Stomach smooth muscle (tissue), 2 donors: Measurements from ENCODE around the gene PNMA8A.

Source experiments
- H3K27ac ChIP-seq: one replicate; pipeline ENCODE4 v1.7.0; 2013; ENCODE audit warnings: mild to moderate bottlenecking, low read length, inconsistent platforms
- H3K27me3 ChIP-seq, 2 donors: one replicate each; pipeline ENCODE4 v1.7.0; 2013; ENCODE audit warnings: low read length in 2 of 2; ENCODE audit not compliant: insufficient read depth in 2 of 2, control insufficient read depth in 1 of 2
- H3K36me3 ChIP-seq, 2 donors: one replicate each; pipeline ENCODE4 v1.7.0; 2013; ENCODE audit warnings: low read length in 2 of 2; ENCODE audit not compliant: control insufficient read depth in 2 of 2, insufficient read depth in 2 of 2
- H3K4me1 ChIP-seq: one replicate; pipeline ENCODE4 v1.7.0; 2013; ENCODE audit warnings: low read length; ENCODE audit not compliant: control insufficient read depth, insufficient read depth
- H3K4me3 ChIP-seq, 2 donors: one replicate each; pipeline ENCODE4 v1.7.0; 2013; ENCODE audit warnings: low read length in 2 of 2
- H3K9ac ChIP-seq, 2 donors: one replicate each; pipeline ENCODE4 v1.7.0; 2013; ENCODE audit warnings: low read length in 2 of 2, mild to moderate bottlenecking in 1 of 2
- H3K9me3 ChIP-seq, 2 donors: one replicate each; pipeline ENCODE4 v1.7.0; 2013; ENCODE audit warnings: low read length in 2 of 2; ENCODE audit not compliant: control insufficient read depth in 2 of 2
- donor health status: healthy.
- donor health status: Pancreatic carcinoma.

The PNMA8A gene

GRCh38 chr19:46471116-46471733 lies at the start of gene PNMA8A:
PNMA8A (minus strand) TSS chr19:46471563; CDS start chr19:46471035, 528 bp downstream.
- H3K9me3 ChIP-seq = no peaks in the 10 kb centered on the region
- peaks cover 0 to 3% of the 10 kb centered on the region in 2 donors for H3K27me3 ChIP-seq
- H3K36me3 ChIP-seq = no peaks in the 10 kb centered on the region
- peak within 1 kb of the TSS; percentile 27 to 74 for H3K4me3 ChIP-seq
- H3K4me1 ChIP-seq = peaks cover 18% of the 10 kb centered on the region
- peak within 1 kb of the TSS; percentile 41 to 62 for H3K9ac ChIP-seq
- H3K27ac ChIP-seq = peak within 1 kb of the TSS; percentile 53

- Histone ChIP-seq H3K27me3 (no peaks in the 10 kb centered on the region), H3K36me3 (no peaks in the 10 kb centered on the region), H3K4me3 (no peak overlapping the region), H3K9ac (no peak overlapping the region), H3K27ac (no peak overlapping the region), H3K9me3 (no peaks in the 10 kb centered on the region), H3K4me1 (no peaks in the 10 kb centered on the region)
These were observed 49.3 kb upstream of the PNMA8A start for GRCh38 chr19:46520616-46521015.

DNA sequence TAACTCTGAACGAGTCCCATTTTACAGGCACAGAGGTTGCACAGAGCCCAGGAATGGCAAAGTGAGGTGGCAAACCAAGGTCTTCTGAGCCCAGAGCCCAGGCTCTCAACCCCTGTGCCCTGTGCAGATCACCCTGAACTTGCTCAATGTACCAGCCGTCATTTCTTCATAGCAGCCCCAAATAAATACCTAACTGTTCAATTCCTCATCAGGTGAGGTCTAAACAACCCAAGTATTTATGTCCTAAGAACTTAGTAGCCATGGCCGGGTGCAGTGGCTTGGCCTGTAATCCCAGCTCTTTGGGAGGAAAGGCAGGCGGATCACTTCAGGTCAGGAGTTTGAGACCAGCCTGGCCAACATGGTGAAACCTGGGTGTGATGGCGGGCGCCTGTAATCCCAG lies 46.1 kb upstream of the PNMA8A start:
- Histone ChIP-seq H3K27ac (no peak overlapping the region), H3K36me3 (no peaks in the 10 kb centered on the region), H3K9me3 (no peaks in the 10 kb centered on the region), H3K27me3 (peaks cover 10 to 11% of the 10 kb centered on the region in 2 donors), H3K4me1 (peaks cover 7% of the 10 kb centered on the region), H3K9ac (no peak overlapping the region), H3K4me3 (no peak overlapping the region)

DNA sequence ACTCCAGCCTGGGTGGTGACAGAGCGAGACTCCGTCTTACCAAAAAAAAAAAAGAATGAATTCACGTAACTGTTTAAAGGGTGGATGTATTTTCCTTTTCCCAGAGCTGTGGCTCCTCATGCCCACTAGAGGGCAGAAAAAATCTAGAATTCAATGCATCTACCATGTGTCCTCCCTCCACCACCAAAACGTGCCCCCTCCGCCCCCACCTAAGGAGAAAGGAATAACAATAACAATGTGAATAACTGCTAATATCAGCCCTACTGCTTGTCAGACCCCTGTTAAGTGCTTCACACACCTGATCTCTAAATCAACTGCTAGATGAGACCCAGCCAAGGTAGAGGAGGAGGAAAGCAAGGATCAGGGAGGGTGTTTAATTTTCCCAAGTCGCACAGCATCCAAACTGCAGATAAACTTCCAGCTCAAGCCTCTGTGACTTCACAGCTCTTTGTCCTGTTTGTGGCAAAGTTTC lies 44.6 kb upstream of the PNMA8A start:
- no peak overlapping the region for H3K9ac ChIP-seq

DNA sequence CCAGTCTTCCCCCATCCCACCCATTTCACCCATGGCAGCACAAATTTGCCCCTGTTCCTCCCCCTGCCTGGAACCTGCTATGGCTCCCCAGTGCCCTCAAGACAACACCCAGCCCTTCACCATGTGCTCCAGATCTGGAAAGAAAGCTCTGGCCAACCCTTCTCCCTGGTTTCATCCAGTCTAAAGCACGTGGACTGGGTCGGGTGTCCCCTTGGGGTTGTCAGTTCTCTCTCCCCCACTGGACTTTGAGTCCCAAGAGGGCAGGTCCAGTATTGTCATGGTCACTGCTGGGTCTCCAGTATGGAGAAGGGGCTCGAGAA lies 43.9 kb upstream of the PNMA8A start:
- H3K27me3 ChIP-seq = peaks cover 10 to 11% of the 10 kb centered on the region in 2 donors
- H3K27ac ChIP-seq = no peak overlapping the region
- H3K4me1 ChIP-seq = peaks cover 7% of the 10 kb centered on the region
- no peaks in the 10 kb centered on the region for H3K36me3 ChIP-seq
- H3K9me3 ChIP-seq = peaks cover 7 to 8% of the 10 kb centered on the region in 2 donors
- H3K4me3 ChIP-seq = no peak overlapping the region
- no peak overlapping the region for H3K9ac ChIP-seq

More for the DNA sequence above, 44.6 kb upstream of the PNMA8A start:
- no peak overlapping the region for H3K4me3 ChIP-seq
- H3K27ac ChIP-seq = no peak overlapping the region
- H3K9me3 ChIP-seq = peaks cover 7% of the 10 kb centered on the region in 2 donors
- H3K4me1 ChIP-seq = peaks cover 7% of the 10 kb centered on the region
- no peaks in the 10 kb centered on the region for H3K36me3 ChIP-seq
- H3K27me3 ChIP-seq = peaks cover 10 to 11% of the 10 kb centered on the region in 2 donors

- Histone ChIP-seq H3K4me3 (no peak overlapping the region), H3K9me3 (peaks cover 7 to 8% of the 10 kb centered on the region in 2 donors), H3K4me1 (peaks cover 7% of the 10 kb centered on the region), H3K36me3 (no peaks in the 10 kb centered on the region), H3K9ac (peak overlapping the region in 1 of 2 donors; percentile 21), H3K27ac (no peak overlapping the region), H3K27me3 (peaks cover 10 to 11% of the 10 kb centered on the region in 2 donors)
These were observed 43.4 kb upstream of the PNMA8A start for GRCh38 chr19:46514589-46515289.

DNA sequence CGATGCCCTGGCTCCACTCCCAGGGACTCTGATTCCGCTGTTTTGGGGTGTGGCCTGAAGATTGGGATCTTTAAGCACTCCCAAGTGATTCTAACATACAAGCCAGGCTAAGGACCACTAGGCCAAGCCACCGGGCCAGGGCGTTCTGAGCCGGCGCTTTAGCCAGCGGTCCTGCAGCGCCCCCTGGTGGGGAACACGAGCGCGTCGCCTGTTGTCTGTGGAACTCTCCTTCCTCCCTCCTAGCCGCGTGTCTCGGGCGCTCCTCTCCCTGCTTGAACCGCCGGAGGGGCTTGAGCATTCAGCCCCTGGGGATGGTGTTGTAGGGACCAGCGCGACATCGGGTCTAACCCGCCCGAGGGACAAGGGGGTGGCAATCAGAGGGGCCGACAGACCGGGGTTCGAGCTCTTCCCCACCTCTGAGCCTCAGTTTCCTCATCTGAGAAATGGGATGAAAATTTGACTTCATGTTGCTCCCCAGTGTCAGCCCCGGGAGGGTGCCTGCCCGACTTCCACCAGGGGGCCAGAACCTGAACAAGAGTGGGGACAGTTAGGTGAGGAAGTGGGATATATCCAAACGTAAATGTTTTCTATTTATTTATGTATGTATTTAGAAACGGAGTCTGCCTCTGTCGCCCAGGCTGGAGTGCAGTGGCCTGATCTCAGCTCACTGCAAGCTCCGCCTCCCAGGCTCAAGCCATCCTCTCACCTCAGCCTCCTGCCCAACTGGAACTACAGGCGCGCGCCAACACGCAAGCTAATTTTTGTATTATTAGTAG lies 42.3 kb upstream of the PNMA8A start:
- Histone ChIP-seq H3K4me1 (peaks cover 7% of the 10 kb centered on the region), H3K9ac (peak overlapping the region in 1 of 2 donors; percentile 14), H3K9me3 (peaks cover 7 to 8% of the 10 kb centered on the region in 2 donors), H3K27me3 (peaks cover 10 to 11% of the 10 kb centered on the region in 2 donors), H3K4me3 (no peak overlapping the region), H3K36me3 (no peaks in the 10 kb centered on the region), H3K27ac (no peak overlapping the region)

DNA sequence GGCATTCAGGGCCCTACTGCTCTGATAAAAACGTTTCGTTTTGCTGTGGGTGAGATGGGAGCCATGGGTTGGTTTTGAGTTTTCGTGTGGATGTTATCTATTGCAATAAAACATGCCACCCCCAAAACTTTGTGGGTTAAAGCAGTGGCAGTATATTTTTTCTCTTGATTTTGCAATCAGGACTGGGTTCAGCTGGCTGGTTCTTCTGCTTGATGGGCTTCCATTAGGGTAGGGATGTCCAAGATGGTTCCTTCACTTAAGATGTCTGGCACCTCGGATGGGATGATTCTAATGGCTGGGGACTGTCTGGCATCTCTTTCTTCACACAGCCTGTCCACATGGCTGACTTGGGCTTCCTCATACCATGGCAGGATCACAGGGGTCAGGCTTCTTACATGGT lies 39.9 kb upstream of the PNMA8A start:
- Histone ChIP-seq H3K9ac (no peak overlapping the region), H3K27me3 (peaks cover 10 to 11% of the 10 kb centered on the region in 2 donors), H3K36me3 (no peaks in the 10 kb centered on the region), H3K4me1 (peaks cover 7% of the 10 kb centered on the region), H3K4me3 (no peak overlapping the region), H3K9me3 (peaks cover 7 to 8% of the 10 kb centered on the region in 2 donors), H3K27ac (no peak overlapping the region)

DNA sequence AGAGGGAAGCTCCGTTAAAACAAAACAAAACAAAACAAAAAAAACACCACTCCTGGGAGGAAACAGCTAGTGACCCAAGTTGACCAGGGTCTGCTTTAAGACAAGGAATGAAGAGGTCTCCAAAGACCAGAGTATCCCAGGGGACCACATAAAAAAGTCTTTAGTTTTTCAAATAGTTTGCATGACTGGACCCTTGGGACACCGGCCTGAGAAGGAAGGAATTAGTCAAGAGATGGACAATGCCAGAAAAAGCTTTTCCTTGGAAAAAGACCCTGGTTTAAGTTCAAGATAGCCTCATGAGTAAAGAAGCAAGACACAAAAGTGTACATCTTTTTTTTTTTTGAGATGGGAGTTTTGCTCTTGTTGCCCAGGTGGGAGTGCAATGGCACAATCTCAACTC lies 36.8 kb upstream of the PNMA8A start:
- Histone ChIP-seq H3K4me1 (peaks cover under 1% of the 10 kb centered on the region), H3K27me3 (peaks cover 0 to 4% of the 10 kb centered on the region in 2 donors), H3K9me3 (peaks cover 11 to 14% of the 10 kb centered on the region in 2 donors), H3K4me3 (no peak overlapping the region), H3K36me3 (no peaks in the 10 kb centered on the region), H3K27ac (no peak overlapping the region), H3K9ac (no peak overlapping the region)

GRCh38 chr19:46503848-46504453 lies 32.6 kb upstream of the PNMA8A start:
- Histone ChIP-seq H3K9me3 (peaks cover 4 to 7% of the 10 kb centered on the region in 2 donors), H3K36me3 (no peaks in the 10 kb centered on the region), H3K27me3 (peaks cover 0 to 4% of the 10 kb centered on the region in 2 donors), H3K9ac (no peak overlapping the region), H3K4me3 (no peak overlapping the region), H3K27ac (no peak overlapping the region), H3K4me1 (no peaks in the 10 kb centered on the region)
